EH (cell line): Measurements from ENCODE around the gene SCN8A.

Experiments used
- DNase-seq: peaks from one replicate; pipeline ENCODE4 v3.0.0-alpha.2; 2015; ENCODE audit warnings: low read depth

Gene SCN8A

GRCh38 chr12:51771008-51771407 lies 180.0 kb downstream of the SCN8A start:
- DNase-seq = peak; percentile 64

GRCh38 chr12:51773145-51773869 lies 182.3 kb downstream of the SCN8A start:
- DNase-seq = peak; percentile 89

GRCh38 chr12:51774933-51775332 lies 183.9 kb downstream of the SCN8A start:
- DNase-seq = no peak

- no peak for DNase-seq
Measured at GRCh38 chr12:51777457-51777856, 186.4 kb downstream of the SCN8A start.

- no peak for DNase-seq
Measured at GRCh38 chr12:51777973-51778372, 186.9 kb downstream of the SCN8A start.

GRCh38 chr12:51779876-51780275 lies 188.8 kb downstream of the SCN8A start:
- DNase-seq = no peak

GRCh38 chr12:51784688-51785087 lies 193.7 kb downstream of the SCN8A start:
- no peak for DNase-seq

- no peak for DNase-seq
Measured at GRCh38 chr12:51785906-51786305, 194.9 kb downstream of the SCN8A start.

- DNase-seq = peak; percentile 94
Measured at GRCh38 chr12:51788876-51789275, 197.8 kb downstream of the SCN8A start.

GRCh38 chr12:51792417-51792816 lies 201.4 kb downstream of the SCN8A start:
- DNase-seq = no peak

- peak; percentile 69 for DNase-seq
Measured at GRCh38 chr12:51793201-51793600, 202.2 kb downstream of the SCN8A start.

GRCh38 chr12:51797301-51797700 lies 206.3 kb downstream of the SCN8A start:
- no peak for DNase-seq

GRCh38 chr12:51798051-51798450 lies 207.0 kb downstream of the SCN8A start:
- DNase-seq = peak; percentile 11

- no peak for DNase-seq
Measured at GRCh38 chr12:51798501-51798900, 207.5 kb downstream of the SCN8A start.

GRCh38 chr12:51801027-51801426 lies 210.0 kb downstream of the SCN8A start:
- no peak for DNase-seq

GRCh38 chr12:51806896-51807295 lies 215.9 kb downstream of the SCN8A start:
- DNase-seq = no peak

GRCh38 chr12:51809193-51809592 lies 218.2 kb downstream of the SCN8A start:
- DNase-seq = no peak

- DNase-seq = no peak
Measured at GRCh38 chr12:51811203-51812202, 220.5 kb downstream of the SCN8A start.

- DNase-seq = no peak
Measured at GRCh38 chr12:51812871-51813270, 221.8 kb downstream of the SCN8A start.

- DNase-seq = no peak
Measured at GRCh38 chr12:51813931-51814310, 222.9 kb downstream of the SCN8A start.

GRCh38 chr12:51814311-51815088 lies 223.5 kb downstream of the SCN8A start:
- DNase-seq = peak; percentile 81

GRCh38 chr12:51815571-51815970 lies 224.5 kb downstream of the SCN8A start:
- no peak for DNase-seq
